Tongue (tissue), 2 donors: Measurements from ENCODE around the gene RTEL1. TPM values are rescaled to one million over a fixed set of nuclear protein-coding genes. Genes with fewer than 3 reads are reported as not detected.
"Not testable (repeated sequence)": the region's sequence is repeated elsewhere in the genome, so short reads cannot be mapped to it uniquely, and the experiment has no call there.

Experiments
- DNase-seq: peaks from one replicate; pipeline ENCODE4 v3.0.0-alpha.2; 2015
- total RNA-seq: library from RNA; depleted of rRNA; stranded (reverse); fragments of >200 nt; gene quantifications from one replicate; pipeline ENCODE4 v1.2.3, GENCODE V29; 2014

The RTEL1 gene
- total RNA-seq, 1 donor from 2014 or later: 9.2 TPM

DNA sequence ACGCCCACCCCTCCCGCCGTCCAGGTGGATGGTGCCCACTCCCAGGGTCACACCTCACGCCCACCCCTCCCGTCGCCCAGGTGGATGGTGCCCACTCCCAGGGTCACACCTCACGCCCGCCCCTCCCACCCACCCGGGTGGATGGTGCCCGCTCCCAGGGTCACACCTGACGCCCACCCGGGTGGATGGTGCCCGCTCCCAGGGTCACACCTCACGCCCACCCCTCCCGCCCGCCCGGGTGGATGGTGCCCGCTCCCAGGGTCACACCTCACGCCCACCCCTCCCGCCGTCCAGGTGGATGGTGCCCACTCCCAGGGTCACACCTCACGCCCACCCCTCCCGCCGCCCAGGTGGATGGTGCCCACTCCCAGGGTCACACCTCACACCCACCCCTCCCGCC is 7.6 kb upstream of the RTEL1 start:
- DNase-seq: not testable (repeated sequence)

DNA sequence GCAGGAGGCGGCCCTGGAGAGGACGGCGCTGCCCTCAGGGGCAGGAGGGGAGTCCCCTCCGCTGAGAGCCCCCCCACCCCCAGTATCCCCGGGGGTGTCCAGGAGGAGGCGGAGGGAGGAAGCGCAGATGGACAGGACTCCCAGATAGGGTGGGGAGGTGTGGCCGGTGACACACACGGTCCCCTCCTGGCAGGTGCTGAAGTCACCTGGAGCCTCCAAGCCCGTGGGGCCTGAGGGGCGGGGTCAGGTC is 6.2 kb upstream of the RTEL1 start:
- no peak for DNase-seq

DNA sequence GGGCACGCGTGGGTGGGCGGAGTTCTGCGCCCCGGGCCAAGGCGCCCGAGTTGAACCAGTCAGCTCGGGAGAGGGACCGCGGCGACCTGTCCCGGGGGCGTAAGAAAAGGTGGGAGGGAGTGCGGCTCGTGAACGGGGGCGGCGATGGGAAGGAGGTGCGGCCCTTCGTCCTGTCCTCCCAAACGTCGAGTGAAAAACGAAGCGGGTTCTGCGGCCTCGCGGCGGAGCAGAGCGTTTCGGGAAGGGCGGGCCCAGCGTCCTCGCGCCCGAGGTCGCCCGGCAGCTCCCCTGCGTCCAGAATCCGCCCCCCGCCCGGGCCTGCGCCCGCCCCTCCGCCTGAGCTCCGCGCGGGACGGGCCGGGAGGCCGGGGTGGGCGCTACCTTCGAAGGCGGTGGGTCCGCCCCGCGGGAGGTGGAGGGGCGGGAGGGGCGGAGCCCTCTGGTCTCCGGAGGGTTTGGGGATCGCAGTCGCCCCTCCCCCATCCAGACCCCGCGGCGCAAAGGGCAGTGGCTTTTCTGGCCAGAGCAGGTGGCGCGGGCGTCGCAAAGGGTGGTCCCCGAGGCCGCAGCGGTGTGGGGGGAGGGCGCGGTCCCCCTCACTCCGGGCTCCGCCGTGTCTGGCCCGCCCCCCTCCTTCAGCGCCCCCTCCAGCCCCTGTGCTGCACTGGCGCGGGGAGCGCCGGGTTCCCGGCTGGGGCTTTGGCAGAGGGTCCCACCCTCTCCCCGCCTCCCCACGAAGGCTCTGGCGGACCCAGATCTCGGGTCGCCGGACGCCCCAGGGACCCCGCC is 5.7 kb upstream of the RTEL1 start:
- DNase-seq: peak; percentile 46

DNA sequence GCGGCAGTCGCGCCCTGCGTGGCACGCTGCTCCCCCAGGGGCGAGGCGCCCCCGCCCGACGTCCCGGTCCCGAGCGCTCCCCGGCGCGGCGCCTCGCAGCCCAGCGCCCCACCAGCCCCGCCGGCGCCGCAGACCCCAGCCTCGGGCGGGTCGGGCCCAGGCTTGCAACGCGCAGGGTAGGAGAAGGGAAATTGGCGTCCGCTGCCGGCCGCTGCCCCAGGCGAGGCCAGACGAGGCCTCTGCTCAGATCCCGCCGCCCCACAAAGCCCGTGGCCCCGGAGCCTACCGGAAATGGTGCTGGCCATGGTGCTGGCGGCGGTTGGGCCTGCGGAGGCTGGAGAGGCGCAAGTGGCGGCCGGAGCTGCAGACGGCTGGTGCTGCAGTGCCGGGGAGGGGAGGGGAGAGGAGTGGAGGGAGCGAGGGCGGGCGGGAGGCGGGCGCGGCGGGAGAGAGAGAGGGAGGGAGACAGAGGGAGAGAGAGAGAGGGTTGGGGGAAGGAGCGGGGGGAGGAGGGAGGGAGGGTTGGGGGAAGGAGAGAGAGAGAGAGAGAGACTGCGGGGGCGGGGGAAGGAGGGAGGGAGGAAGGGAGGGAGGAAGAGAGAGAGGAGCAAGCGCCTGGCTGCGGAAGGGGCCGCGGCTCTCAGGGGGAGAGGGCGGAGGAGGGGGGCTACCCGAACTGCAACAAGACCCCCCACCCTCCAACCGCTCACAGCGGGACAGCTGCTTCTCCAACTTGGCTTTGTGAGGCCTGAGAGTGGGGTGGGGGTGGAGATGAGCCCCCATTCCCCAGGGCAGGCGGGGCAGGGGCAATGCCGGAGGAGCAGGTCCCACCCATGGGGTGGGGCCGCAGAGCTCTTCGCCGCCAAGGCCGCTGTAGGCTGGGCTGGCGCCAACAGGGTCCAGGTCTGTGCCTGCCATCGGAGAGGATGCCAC is 4.8 kb upstream of the RTEL1 start, which contains the start of gene STMN3:
TSS of gene STMN3 (minus strand) at position 384 of the 933 bp plus-strand sequence. CDS start at position 305, 79 bp downstream.
- peak; percentile 95 for DNase-seq

DNA sequence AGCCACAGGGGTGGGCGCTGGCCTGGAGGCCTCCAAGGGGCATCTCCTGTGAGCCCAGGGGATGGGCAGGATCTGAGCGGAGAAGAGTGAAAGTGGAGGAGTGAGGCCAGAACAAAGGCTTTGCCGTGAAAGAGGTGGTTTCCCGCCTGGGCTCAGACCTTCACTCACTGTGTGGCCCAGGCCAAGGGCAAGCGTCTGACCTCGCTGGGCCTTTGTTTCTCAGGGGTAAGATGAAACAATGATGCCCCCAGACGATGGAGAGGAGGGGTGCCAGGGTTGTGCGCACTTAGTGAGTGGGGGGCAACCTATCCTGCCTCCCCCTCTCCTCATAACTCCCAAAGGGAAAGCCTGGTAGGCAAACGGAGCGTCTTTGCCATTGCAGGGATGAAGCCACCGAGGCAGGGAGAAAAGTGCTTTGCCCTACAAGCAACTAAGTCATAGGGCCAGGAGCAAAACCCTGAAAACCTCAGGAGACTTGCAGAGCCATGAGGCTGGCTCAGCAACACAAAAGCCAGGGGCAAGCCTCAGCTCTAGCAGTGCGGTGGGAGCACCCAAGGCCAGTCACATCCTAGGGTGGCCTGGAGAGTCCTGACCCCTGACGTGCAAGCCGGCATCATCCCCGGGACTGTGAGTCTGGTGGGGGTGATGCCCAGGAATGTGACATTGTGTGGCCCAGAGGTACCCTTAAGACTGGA is 4.0 kb upstream of the RTEL1 start:
- DNase-seq: no peak

DNA sequence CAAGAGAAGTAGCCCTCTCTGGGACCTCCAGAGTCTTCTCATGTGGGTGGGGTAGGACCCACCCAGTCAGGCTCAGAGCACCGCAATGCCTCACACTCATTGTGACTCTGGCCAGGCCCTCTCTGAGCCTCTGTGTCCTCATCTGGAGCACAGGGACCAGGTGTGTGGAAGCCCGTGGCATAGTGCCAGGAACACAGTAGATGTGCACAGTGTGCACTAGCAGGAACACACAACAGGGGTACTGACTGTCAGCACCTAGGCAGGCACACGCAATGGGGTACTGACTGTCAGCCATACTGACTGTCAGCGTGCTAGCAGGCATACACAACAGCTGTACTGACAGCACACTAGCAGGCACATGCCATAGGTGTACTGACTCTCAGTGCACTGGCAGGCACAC is 2.9 kb upstream of the RTEL1 start:
- no peak for DNase-seq

DNA sequence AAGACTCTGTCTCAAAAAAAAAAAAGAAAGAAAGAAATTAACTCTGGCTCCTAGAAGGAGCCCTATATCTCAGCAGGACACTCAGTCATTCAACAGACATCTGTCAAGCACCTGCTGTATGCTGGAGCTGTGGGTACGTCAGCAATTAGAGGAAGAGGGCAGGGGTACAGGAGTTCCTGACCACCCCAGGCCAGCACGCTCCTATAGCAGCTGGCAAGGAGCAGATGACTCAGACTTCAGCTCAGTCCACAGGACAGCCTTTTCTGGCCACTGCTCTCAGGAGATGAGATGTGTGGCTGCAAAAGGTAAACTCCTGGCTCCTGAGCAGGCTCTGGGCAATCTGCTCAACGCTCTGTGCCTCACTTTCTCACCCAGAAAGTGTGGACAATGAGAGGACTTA is 1.7 kb upstream of the RTEL1 start:
- no peak for DNase-seq

DNA sequence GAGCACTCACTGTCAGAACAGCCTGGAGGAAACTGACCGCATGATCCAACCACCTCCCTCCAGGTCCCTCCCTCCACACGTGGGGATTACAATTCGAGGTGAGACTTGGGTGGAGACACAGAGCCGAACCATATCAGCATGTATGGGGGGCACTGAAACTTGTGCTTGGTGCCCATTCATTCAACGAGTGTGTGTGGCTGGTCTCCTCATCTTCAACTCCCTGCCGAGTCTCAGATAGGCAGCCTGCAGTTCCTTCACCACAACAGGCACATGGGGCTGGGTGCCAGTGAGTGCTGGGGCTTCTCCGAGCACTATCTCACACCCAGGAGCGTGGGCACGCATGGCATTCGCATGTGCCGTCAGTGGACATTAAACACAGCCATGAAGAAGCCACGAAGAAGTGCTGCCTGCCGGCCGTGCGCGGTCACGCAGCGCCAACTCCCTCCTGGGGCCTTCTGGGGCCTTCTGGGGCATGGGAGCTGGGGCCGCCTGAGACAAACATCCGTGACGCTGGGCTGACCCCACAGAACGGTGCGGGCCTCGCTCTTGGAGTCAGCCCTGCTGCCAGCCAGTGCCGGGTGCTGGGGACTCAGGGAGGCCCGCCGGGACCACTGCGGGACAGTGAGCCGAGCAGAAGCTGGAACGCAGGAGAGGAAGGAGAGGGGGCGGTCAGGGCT is 714 bp upstream of the RTEL1 start:
- peak; percentile 17 for DNase-seq

DNA sequence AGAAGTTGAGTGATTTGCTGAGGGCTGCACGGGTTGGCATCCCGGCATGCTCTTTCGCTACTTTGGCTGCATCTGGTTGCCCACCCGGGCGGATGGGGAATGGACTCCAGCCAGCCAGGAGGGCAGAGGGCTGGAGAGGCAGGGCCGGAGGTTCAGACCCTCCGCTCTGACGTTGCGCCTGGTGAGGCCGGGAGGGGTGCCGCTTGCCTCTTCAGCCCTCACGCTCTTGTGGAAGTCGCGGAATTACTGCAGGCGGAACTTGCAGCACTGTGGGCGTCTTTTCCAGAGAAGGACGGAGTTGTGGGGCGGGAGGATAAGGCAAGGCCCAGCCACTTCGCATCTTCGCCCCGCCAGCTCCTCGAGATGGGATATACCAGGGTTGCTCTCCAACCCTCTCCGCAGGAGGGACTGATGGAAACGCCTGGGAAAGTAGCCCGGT is 656 bp downstream of the RTEL1 start:
- DNase-seq: no peak

DNA sequence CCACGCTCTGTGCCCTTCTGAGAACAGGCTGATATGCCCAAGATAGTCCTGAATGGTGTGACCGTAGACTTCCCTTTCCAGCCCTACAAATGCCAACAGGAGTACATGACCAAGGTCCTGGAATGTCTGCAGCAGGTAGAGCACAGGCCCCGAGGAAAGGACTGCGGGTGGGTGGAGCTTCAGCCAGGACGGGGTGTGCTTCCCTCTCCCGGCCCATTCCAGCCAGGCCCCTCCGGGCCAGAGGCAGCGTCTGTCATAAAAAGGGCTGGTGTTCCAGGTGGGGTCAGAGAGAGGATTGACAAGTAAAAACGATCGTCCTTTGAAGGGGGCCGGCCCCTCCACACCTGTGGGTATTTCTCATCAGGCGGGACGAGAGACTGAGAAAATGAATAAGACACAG is 1.3 kb downstream of the RTEL1 start:
- DNase-seq: no peak

DNA sequence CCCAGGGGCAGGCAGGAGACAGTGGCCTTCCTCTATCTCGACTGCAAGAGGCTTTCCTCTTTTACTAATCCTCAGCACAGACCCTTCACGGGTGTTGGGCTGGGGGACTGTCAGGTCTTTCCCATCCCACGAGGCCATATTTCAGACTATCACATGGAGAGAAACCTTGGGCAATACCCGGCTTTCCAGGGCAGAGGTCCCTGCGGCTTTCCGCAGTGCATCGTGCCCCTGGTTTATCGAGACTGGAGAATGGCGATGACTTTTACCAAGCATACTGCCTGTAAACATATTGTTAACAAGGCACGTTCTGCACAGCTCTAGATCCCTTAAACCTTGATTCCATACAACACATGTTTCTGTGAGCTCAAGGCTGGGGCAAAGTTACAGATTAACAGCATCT is 2.1 kb downstream of the RTEL1 start:
- not testable (repeated sequence) for DNase-seq

DNA sequence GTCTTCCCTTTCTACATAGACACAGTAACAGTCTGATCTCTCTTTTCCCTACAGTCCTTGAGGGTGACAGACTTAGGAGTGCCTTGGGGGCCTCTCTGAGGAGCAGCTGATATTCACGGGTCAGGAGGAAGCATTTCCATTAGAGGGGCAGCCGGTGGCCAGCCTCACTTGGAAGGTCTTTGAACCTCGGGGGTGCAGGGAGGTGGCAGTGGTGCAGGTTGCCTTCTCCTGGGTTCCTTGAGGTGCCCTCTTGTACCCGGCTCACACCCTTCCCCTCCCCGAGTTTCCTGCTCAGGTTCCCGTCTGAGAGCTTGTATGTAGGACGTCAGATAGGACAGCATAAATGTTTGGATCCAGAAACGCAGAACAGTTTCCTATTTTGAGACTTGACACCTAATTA is 2.5 kb downstream of the RTEL1 start:
- no peak for DNase-seq

DNA sequence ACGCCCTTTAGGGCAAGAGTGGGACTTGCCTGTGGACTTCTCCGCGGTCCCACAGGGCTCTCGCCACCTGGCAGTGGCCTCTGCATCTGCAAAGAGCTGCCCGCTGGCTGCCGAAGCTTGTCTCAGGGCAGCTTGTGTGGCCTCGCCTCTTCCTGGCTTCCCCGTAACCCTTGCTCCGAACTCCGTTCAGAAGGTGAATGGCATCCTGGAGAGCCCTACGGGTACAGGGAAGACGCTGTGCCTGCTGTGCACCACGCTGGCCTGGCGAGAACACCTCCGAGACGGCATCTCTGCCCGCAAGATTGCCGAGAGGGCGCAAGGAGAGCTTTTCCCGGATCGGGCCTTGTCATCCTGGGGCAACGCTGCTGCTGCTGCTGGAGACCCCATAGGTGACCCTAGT is 3.0 kb downstream of the RTEL1 start:
- no peak for DNase-seq

DNA sequence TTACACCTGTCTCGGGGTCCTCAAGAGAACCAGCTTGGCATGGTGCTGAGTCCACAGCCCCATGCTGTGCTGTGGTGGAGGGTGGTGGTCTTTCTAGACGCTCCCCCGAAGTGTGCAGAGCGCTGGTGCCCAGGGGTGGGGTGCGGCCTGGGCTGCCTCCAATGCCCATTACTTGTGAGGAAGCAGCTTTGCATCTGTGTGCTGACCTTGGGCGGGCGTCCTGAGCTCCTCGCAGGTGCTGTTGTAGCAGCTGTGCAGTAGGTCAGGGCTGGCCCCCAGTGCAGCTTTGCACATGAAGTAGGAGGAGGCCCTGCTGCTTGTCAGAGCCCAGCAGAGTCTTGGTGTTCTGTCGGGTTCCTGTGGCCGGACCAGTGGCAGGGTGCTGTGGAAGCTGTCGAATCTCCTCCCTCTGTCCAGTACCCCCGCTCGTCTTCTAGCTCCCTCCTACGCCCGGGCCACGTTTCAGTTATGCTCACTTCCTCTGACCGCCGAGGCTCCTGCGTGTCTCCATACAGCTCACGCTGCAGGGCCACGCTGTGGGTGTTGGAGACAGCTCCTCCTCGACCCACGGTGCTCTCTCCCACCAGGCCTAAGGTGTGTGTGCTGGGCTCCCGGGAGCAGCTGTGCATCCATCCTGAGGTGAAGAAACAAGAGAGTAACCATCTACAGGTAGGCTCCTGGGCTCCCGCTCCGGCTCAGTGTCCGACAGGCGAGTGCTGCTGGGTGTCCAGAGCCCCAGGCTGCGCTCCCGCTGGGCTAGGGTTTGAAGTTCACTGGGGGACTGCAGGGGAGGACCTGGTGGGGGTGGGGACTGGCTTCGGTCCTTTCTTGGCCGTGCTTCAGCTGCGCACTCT is 4.1 kb downstream of the RTEL1 start:
- DNase-seq: no peak

DNA sequence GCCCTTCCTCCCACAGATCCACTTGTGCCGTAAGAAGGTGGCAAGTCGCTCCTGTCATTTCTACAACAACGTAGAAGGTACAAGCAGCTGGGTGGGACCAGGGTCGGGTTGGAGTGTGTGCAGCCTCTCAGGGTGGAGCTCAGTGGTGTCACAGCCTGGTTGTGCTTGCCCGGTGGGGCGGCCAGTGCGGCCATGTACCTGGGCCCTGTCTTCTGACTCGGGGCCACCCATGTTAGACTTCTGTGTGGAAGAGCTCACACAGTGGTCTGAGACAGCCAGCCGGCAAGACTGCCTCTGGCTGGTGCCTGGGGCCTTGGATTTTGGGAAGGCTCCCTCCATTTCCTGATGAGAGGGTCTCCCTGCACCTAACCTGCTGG is 4.7 kb downstream of the RTEL1 start:
- no peak for DNase-seq

DNA sequence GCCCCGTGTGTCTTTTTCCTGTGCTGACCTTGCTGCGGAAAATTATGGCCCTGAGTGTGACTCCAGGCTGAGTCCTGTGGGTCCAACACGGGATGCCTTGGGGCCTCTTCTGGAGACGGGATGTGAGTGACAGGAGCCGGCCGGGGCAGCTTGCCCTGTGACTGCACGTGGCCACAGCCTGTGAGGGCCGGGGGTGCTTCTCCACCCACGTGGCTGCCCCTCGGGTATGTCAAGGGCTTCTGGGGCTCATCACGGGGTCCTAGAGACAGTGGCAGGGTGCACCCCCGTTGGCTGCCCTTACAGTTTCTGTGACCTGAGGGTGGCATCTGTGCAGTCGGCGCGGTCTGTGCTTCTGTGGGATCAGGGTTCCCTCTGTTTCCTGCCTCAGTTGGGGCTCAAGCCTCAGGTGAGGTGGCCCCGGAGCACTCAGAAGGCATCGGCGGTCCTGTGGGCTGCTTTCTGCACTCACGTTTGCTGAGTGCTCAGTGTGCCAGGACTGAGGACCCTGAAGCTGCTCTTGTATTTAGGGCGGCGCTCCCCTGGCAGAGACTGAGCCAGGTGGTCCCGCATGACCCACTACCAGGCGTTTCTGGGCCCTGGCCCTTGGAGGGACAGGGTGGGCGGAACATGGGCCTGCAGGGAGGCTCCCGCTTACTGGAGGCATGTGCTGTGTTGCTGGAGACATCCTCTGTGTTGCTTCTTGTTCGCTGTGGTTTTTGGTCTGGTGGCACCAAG is 5.4 kb downstream of the RTEL1 start:
- DNase-seq: no peak

DNA sequence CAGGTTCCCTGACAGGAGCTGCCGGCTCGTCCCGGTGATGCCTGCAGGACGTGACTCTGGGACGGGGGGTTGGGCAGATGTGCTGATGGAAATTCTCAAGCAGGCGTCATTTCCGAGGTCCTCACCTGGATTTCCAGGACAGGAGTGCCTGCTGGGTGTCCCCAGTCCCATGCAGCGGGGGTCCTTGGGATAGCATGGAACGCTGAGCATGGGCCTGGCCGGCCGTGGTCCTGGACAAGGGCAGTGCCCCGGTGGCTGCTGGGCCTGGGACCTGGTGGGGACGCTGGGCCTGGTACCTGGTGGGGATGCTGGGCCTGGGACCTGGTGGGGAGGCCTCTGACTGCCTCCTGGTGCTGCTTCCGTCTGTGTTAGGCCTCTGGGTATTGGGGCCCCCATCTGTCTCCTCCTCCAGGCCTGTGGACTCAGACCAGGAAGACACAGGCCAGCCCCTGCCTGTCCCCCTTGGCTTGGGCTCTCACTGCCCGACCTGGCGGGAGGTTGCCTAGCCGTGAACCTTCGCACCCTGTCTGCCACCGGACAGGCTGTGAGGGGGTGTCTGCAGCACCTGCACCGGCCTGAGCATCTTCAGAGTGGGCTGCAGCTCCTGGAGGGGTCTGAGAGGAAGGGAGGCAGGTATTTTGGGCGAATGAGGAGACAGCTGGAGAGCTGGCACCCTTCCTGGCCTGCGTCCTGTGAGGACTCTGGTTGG is 6.2 kb downstream of the RTEL1 start:
- no peak for DNase-seq

DNA sequence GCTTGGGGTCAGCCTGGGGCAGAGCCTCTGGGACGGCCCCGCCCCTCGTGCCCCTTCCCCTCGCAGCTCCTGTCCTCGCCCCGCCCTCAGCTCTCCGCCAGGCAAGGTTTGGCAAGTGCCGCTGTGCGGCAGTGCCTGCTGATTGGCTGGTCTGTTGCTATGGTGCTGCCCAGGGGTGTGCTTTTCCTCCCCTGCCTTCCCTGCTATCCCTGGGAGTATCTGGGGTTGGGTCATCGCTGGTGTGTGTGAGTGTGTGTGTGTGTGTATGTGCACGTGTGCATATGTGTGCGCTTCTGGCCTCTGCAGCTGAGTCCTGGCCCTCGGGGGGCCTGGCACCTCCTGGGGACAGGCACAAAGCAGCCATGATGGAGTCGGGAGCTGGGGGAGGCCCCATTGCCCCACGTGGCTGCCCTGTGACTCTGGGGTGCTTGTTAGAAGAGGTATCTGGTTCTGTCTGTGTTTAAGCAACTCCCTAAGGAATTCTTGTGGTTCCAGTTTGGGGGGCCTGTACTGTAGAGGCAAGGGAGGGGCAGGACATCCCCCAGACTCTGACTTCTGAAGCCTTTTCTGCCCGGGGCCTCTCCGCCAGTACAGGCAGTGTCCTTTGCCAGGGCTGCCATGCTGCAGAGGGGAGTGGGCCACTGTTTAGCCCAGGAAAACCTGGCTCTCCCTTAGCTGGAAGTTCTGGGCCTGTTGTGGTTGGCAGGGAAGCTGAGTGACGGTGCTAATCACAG is 6.9 kb downstream of the RTEL1 start:
- no peak for DNase-seq

DNA sequence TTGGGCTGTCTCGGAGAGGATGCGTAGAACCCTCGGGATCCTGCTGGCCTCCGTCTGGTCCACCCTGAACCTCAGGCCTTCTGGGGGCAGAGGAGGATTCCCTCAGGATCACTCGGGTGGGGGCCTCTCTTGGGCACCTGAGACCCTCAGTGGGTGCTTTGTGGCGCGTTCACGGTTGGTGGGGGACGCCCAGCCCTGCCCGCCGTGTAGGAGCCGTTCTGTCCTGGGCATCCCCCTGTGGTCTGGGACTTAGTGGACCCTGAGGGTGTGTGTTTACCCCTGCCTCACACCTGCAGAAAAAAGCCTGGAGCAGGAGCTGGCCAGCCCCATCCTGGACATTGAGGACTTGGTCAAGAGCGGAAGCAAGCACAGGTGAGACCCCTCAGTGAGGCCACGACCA is 7.6 kb downstream of the RTEL1 start:
- DNase-seq: no peak
